ENCODE data around the gene ZNF536.

DNA sequence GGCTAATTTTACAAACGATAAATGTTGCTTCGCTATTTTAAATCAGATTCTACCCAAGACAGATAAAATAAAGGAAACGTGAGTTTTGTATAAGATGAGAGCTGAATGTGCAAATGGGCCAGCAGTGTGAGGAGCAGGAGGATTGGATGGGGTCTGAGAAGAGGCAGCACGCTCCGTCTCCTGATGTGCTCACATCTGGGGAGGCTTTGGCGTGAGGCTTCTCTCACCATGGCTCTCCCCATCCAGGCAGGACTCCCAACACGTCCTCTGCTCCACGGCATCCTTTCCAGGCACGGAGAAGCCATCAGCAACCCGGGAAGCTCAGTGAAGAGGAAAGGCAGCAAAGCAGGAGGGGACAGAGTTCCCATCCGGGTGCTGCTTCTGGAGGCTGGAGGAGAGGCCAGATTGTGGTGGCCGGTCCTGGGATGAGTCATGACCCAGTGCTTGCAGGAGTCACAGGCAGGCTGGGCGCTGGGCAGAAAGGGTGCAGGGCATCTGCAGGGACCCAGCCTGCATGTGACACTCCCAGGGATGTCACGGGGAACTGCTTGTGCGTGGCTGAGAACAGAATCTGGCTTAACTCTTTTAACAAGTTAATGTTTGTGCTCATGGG is 47.5 kb downstream of the ZNF536 start:
- TF ChIP-seq POLR2A (IDR thresholded peaks at IDR 0.05), result no peak
- TF ChIP-seq, protein P1, sequence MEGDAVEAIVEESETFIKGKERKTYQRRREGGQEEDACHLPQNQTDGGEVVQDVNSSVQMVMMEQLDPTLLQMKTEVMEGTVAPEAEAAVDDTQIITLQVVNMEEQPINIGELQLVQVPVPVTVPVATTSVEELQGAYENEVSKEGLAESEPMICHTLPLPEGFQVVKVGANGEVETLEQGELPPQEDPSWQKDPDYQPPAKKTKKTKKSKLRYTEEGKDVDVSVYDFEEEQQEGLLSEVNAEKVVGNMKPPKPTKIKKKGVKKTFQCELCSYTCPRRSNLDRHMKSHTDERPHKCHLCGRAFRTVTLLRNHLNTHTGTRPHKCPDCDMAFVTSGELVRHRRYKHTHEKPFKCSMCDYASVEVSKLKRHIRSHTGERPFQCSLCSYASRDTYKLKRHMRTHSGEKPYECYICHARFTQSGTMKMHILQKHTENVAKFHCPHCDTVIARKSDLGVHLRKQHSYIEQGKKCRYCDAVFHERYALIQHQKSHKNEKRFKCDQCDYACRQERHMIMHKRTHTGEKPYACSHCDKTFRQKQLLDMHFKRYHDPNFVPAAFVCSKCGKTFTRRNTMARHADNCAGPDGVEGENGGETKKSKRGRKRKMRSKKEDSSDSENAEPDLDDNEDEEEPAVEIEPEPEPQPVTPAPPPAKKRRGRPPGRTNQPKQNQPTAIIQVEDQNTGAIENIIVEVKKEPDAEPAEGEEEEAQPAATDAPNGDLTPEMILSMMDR (IDR thresholded peaks at IDR 0.05), result no peak
